Measurements from ENCODE around the gene MORF4L2.

Gene MORF4L2

DNA sequence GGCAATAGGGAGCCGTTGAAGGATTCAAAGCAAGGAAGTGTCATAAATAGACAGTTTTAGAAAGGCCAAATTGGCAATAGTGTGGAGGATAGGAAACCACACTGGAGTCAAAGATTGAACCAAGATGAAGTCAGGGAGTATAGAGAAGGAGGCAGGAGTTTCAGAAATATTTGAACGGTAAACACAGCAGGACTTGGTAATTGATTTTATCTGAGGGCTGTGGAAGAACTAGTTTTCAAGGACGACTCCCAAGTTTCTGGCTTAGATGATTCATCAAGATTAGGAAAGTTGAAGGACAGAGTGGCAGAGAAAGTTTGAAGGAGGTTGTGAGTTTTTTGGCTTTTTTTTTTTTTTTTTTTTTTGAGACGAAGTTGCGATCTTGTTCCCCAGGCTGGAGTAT, 12.7 kb upstream of the MORF4L2 start:
- ChIA-PET CTCF (no interaction called here), POLR2A (no interaction called here)
- H3K27ac ChIP-seq (ENCODE audit: insufficient read depth in 1 of 2, low read depth in 1 of 2, low read length in 2 of 2, poor library complexity in 1 of 2, severe bottlenecking in 2 of 2), result no peak overlapping the region
- DNase-seq, result no peak
- H3K4me1 ChIP-seq (ENCODE audit: control extremely low read depth in 1 of 4, control insufficient read depth in 4 of 4, insufficient read depth in 4 of 4, low read length in 3 of 4), result no peaks in the 10 kb centered on the region
- H3K9me3 ChIP-seq (ENCODE audit: control extremely low read depth in 1 of 5, control insufficient read depth in 4 of 5, insufficient read depth in 2 of 5, low read depth in 1 of 5, low read length in 4 of 5), result no peaks in the 10 kb centered on the region
- H3K4me3 ChIP-seq (ENCODE audit: control insufficient read depth in 1 of 7, extremely low read depth in 1 of 7, insufficient read depth in 4 of 7, low read depth in 2 of 7, low read length in 6 of 7), result no peak overlapping the region
- no peaks in the 10 kb centered on the region for H3K36me3 ChIP-seq (ENCODE audit: control insufficient read depth in 4 of 4, insufficient read depth in 4 of 4, low read length in 3 of 4)
- no peaks in the 10 kb centered on the region for H3K27me3 ChIP-seq (replicated peaks in 2 of 5; ENCODE audit: control insufficient read depth in 4 of 5, insufficient read depth in 5 of 5, low read length in 4 of 5)
- WGBS (ENCODE audit: insufficient coverage), result 87% methylated on average over 3 of the region's 5 CpGs

DNA sequence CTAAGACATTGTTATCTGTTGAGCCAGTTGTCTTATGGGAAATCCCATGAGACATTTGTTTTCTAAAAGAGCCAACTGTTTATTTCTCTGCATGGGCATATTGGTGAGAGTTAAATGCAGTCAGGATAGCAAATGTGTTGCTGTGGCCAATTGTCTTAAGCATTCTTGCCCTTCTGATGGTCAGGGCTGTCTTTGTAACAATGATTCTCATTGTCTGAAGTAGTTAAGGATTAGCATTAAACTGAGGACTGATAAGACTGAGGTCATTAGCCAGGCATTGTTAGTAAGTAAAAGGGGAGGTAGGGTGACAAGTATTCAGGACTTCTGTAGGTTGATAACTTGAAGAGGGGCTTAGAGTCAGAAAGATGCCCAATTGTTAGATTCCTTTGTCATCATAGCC, 11.2 kb upstream of the MORF4L2 start:
- Histone ChIP-seq H3K4me1 (ENCODE audit: control extremely low read depth in 1 of 4, control insufficient read depth in 4 of 4, insufficient read depth in 4 of 4, low read length in 3 of 4) (no peaks in the 10 kb centered on the region), H3K27me3 (replicated peaks in 2 of 5; ENCODE audit: control insufficient read depth in 4 of 5, insufficient read depth in 5 of 5, low read length in 4 of 5) (no peaks in the 10 kb centered on the region), H3K4me3 (ENCODE audit: control insufficient read depth in 1 of 7, extremely low read depth in 1 of 7, insufficient read depth in 4 of 7, low read depth in 2 of 7, low read length in 6 of 7) (no peak overlapping the region), H3K27ac (ENCODE audit: insufficient read depth in 1 of 2, low read depth in 1 of 2, low read length in 2 of 2, poor library complexity in 1 of 2, severe bottlenecking in 2 of 2) (no peak overlapping the region), H3K36me3 (ENCODE audit: control insufficient read depth in 4 of 4, insufficient read depth in 4 of 4, low read length in 3 of 4) (no peaks in the 10 kb centered on the region), H3K9me3 (ENCODE audit: control extremely low read depth in 1 of 5, control insufficient read depth in 4 of 5, insufficient read depth in 2 of 5, low read depth in 1 of 5, low read length in 4 of 5) (no peaks in the 10 kb centered on the region)
- ChIA-PET POLR2A (no interaction called here), CTCF (no interaction called here)
- no peak for DNase-seq

DNA sequence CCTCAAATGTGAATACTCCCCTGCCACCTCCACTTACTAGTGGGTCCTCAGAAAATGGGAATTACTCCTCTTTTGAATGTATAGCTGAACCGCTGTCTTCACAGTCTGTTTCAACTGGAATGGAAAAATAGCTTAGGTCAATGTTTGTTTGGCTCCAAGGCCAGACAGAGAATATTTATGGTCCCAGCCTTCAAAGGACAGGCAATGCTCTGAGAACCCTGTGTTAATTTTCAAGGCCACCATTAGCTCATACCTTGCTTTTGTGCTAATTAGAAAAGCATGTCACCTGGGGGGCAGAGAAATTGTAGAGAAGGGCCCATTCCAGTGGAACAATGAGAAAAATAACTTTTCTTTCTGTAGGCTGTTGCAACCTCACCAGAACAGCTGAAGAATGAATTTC, 4.6 kb upstream of the MORF4L2 start:
- Histone ChIP-seq H3K4me3 (ENCODE audit: control insufficient read depth in 1 of 7, extremely low read depth in 1 of 7, insufficient read depth in 4 of 7, low read depth in 2 of 7, low read length in 6 of 7) (no peak overlapping the region), H3K9me3 (ENCODE audit: control extremely low read depth in 1 of 5, control insufficient read depth in 4 of 5, insufficient read depth in 2 of 5, low read depth in 1 of 5, low read length in 4 of 5) (no peaks in the 10 kb centered on the region), H3K36me3 (ENCODE audit: control insufficient read depth in 4 of 4, insufficient read depth in 4 of 4, low read length in 3 of 4) (no peaks in the 10 kb centered on the region), H3K27me3 (replicated peaks in 2 of 5; ENCODE audit: control insufficient read depth in 4 of 5, insufficient read depth in 5 of 5, low read length in 4 of 5) (peaks cover 0 to 17% (median 0%) of the 10 kb centered on the region in 5 experiments), H3K27ac (ENCODE audit: insufficient read depth in 1 of 2, low read depth in 1 of 2, low read length in 2 of 2, poor library complexity in 1 of 2, severe bottlenecking in 2 of 2) (no peak overlapping the region), H3K4me1 (ENCODE audit: control extremely low read depth in 1 of 4, control insufficient read depth in 4 of 4, insufficient read depth in 4 of 4, low read length in 3 of 4) (peaks cover 0 to 7% (median 3%) of the 10 kb centered on the region in 4 experiments)
- DNase-seq, result no peak
- 91% methylated on average over 1 of the region's 1 CpG for WGBS (ENCODE audit: insufficient coverage)
- POLR2A ChIA-PET, result no interaction called here
- CTCF ChIA-PET, result interaction anchor here (1.9 kb wide), 1 partner anchor 125 kb away, joined by 4 read pairs; no protein-coding TSS in a partner anchor

DNA sequence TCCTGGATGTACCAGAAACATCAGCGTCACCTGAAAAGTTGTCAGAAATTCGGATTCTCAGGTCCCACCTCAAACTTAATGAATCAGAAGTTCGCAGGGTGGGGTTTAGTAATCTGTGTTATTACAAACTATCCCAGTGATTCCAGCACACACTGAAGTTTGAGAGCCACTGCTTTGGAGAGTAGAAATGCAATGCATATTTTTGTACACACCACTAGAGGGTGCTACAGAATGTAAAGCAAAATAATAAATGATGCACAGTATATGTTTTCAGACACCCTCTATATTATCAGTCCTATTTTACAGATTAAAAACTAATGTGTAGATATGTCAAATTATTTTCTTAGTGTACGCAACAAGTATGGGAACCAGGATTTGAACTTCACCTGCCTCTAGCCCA, 2.4 kb upstream of the MORF4L2 start:
- CTCF ChIA-PET, result interaction anchor here (1.0 to 1.2 kb wide), 2 partner anchors 23 kb away, joined by 3 to 4 read pairs; no protein-coding TSS in a partner anchor
- H3K27ac ChIP-seq (ENCODE audit: insufficient read depth in 1 of 2, low read depth in 1 of 2, low read length in 2 of 2, poor library complexity in 1 of 2, severe bottlenecking in 2 of 2), result no peak overlapping the region
- H3K4me1 ChIP-seq (ENCODE audit: control extremely low read depth in 1 of 4, control insufficient read depth in 4 of 4, insufficient read depth in 4 of 4, low read length in 3 of 4), result peaks cover 0 to 14% (median 9%) of the 10 kb centered on the region in 4 experiments
- peaks cover 0 to 6% (median 3%) of the 10 kb centered on the region in 4 experiments for H3K36me3 ChIP-seq (ENCODE audit: control insufficient read depth in 4 of 4, insufficient read depth in 4 of 4, low read length in 3 of 4)
- DNase-seq, result peak in 2 of 3 donors; percentile 46 to 53
- no peak overlapping the region for H3K4me3 ChIP-seq (ENCODE audit: control insufficient read depth in 1 of 7, extremely low read depth in 1 of 7, insufficient read depth in 4 of 7, low read depth in 2 of 7, low read length in 6 of 7)
- POLR2A ChIA-PET, result no interaction called here
- no peaks in the 10 kb centered on the region for H3K9me3 ChIP-seq (ENCODE audit: control extremely low read depth in 1 of 5, control insufficient read depth in 4 of 5, insufficient read depth in 2 of 5, low read depth in 1 of 5, low read length in 4 of 5)
- 80% methylated on average over 1 of the region's 4 CpGs for WGBS (ENCODE audit: insufficient coverage)
- peaks cover 0 to 17% (median 0%) of the 10 kb centered on the region in 5 experiments for H3K27me3 ChIP-seq (replicated peaks in 2 of 5; ENCODE audit: control insufficient read depth in 4 of 5, insufficient read depth in 5 of 5, low read length in 4 of 5)

DNA sequence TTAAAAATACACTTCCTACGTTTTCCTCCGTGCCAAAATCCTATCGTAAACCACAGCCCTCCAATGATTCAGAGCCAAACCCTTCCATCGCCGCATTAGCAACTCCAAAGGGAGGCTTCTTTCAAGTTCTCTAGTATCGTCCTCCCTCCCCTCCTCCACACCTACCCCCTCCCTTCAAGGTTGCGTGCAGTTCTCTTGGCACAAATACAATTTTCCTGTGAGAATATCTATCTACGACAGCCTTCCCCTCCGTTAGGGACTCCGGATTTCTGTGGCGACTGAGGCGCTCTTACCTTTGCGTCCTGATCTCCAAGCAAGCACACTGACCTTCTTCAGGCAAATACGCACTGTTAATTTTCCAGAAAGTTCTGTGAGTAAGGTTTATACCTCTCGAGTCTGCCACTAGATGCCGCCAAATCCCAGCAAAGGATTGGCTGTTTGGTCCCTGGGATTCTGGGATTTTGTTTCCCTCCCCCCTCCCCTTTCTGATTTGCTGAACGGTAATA, 1.2 kb upstream of the MORF4L2 start:
- peak; percentile 65 to 72 (median 68) for DNase-seq
- ChIA-PET POLR2A (no interaction called here), CTCF (interaction anchor here (0.7 to 1.0 kb wide), 3 partner anchors 24 to 137 kb away, joined by 3 to 4 read pairs (median 3); no protein-coding TSS in a partner anchor)
- peak overlapping the region; percentile 95 to 99 for H3K27ac ChIP-seq (ENCODE audit: insufficient read depth in 1 of 2, low read depth in 1 of 2, low read length in 2 of 2, poor library complexity in 1 of 2, severe bottlenecking in 2 of 2)
- peaks cover 0 to 17% (median 0%) of the 10 kb centered on the region in 5 experiments for H3K27me3 ChIP-seq (replicated peaks in 2 of 5; ENCODE audit: control insufficient read depth in 4 of 5, insufficient read depth in 5 of 5, low read length in 4 of 5)
- peak overlapping the region; percentile 50 to 94 (median 70) for H3K4me3 ChIP-seq (ENCODE audit: control insufficient read depth in 1 of 7, extremely low read depth in 1 of 7, insufficient read depth in 4 of 7, low read depth in 2 of 7, low read length in 6 of 7)
- WGBS (ENCODE audit: insufficient coverage), result 17% methylated on average over 14 of the region's 17 CpGs
- H3K4me1 ChIP-seq (ENCODE audit: control extremely low read depth in 1 of 4, control insufficient read depth in 4 of 4, insufficient read depth in 4 of 4, low read length in 3 of 4), result peaks cover 0 to 14% (median 9%) of the 10 kb centered on the region in 4 experiments
- no peaks in the 10 kb centered on the region for H3K9me3 ChIP-seq (ENCODE audit: control extremely low read depth in 1 of 5, control insufficient read depth in 4 of 5, insufficient read depth in 2 of 5, low read depth in 1 of 5, low read length in 4 of 5)
- peaks cover 0 to 11% (median 6%) of the 10 kb centered on the region in 4 experiments for H3K36me3 ChIP-seq (ENCODE audit: control insufficient read depth in 4 of 4, insufficient read depth in 4 of 4, low read length in 3 of 4)

DNA sequence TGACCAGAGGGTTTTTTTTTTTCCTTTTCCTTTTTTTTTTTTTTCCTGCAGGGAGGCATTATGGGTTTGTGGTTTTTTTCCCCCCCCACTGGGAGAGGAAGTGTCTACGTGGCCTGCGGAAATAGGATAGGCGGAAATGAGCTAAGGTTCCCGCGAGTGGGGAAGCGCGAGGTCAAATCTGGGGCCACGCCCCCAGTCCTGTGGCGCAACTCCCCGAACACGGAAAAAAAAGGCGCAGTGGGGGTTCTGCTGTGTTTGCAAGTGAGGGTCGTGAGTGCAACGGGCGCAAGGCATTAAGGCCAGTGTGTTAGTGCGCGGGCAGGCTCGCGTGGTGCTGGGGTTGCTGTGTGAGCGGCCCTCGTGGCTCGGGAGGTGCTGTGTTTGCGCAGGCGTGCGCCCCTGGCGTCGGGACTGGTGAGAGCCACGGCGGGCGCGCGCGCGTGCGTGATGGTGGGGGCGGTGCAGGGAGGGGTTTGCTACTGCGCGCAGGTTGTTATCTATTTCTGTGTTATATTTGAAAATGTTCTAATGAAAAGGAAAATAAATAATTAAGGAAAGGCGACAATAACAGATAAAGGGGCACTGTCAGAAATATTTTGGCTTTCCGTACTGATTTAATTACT, 685 bp upstream of the MORF4L2 start:
- Histone ChIP-seq H3K27ac (ENCODE audit: insufficient read depth in 1 of 2, low read depth in 1 of 2, low read length in 2 of 2, poor library complexity in 1 of 2, severe bottlenecking in 2 of 2) (peak overlapping the region; percentile 95 to 99), H3K27me3 (replicated peaks in 2 of 5; ENCODE audit: control insufficient read depth in 4 of 5, insufficient read depth in 5 of 5, low read length in 4 of 5) (peaks cover 0 to 17% (median 0%) of the 10 kb centered on the region in 5 experiments), H3K4me3 (ENCODE audit: control insufficient read depth in 1 of 7, extremely low read depth in 1 of 7, insufficient read depth in 4 of 7, low read depth in 2 of 7, low read length in 6 of 7) (peak overlapping the region; percentile 50 to 94 (median 70)), H3K36me3 (ENCODE audit: control insufficient read depth in 4 of 4, insufficient read depth in 4 of 4, low read length in 3 of 4) (peaks cover 0 to 12% (median 7%) of the 10 kb centered on the region in 4 experiments), H3K9me3 (ENCODE audit: control extremely low read depth in 1 of 5, control insufficient read depth in 4 of 5, insufficient read depth in 2 of 5, low read depth in 1 of 5, low read length in 4 of 5) (no peaks in the 10 kb centered on the region), H3K4me1 (ENCODE audit: control extremely low read depth in 1 of 4, control insufficient read depth in 4 of 4, insufficient read depth in 4 of 4, low read length in 3 of 4) (peaks cover 0 to 14% (median 9%) of the 10 kb centered on the region in 4 experiments)
- 22% methylated on average over 24 of the region's 40 CpGs for WGBS (ENCODE audit: insufficient coverage)
- peak; percentile 88 to 96 (median 92) for DNase-seq
- ChIA-PET CTCF (interaction anchor here (0.7 to 1.2 kb wide), 3 partner anchors 20 to 137 kb away, joined by 3 to 4 read pairs (median 3); no protein-coding TSS in a partner anchor), POLR2A (interaction anchor here (0.6 to 0.7 kb wide), 2 partner anchors 146 to 154 kb away, joined by 4 to 6 read pairs; no protein-coding TSS in a partner anchor)

DNA sequence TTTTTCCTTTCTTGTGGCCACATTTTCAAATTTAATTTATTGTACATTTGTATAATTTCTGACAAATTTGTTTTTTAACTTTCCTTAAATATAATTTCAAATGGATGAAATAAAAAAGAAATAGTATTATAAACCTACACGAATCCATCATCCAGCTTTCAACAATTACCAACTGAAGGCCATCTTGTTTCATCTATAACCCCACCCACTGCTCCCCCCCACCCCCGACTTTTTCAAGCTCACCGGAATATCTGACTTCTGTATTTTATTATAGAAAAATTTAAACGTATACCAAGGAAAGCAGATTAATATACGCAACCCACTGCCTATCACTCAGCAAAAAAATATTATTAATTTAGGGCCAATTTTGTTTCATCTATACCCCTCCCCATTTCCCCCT, 1.1 kb downstream of the MORF4L2 start:
- WGBS (ENCODE audit: insufficient coverage), result no CpG with 5 or more reads among the region's 5 CpGs
- ChIA-PET CTCF (no interaction called here), POLR2A (no interaction called here)
- DNase-seq, result peak; percentile 14 to 45 (median 28)
- no peaks in the 10 kb centered on the region for H3K9me3 ChIP-seq (ENCODE audit: control extremely low read depth in 1 of 5, control insufficient read depth in 4 of 5, insufficient read depth in 2 of 5, low read depth in 1 of 5, low read length in 4 of 5)
- peak overlapping the region in 6 of 7 experiments; percentile 70 to 89 (median 80) for H3K4me3 ChIP-seq (ENCODE audit: control insufficient read depth in 1 of 7, extremely low read depth in 1 of 7, insufficient read depth in 4 of 7, low read depth in 2 of 7, low read length in 6 of 7)
- peak overlapping the region; percentile 95 to 99 for H3K27ac ChIP-seq (ENCODE audit: insufficient read depth in 1 of 2, low read depth in 1 of 2, low read length in 2 of 2, poor library complexity in 1 of 2, severe bottlenecking in 2 of 2)
- H3K27me3 ChIP-seq (replicated peaks in 2 of 5; ENCODE audit: control insufficient read depth in 4 of 5, insufficient read depth in 5 of 5, low read length in 4 of 5), result peaks cover 0 to 12% (median 0%) of the 10 kb centered on the region in 5 experiments
- peaks cover 0 to 14% (median 9%) of the 10 kb centered on the region in 4 experiments for H3K4me1 ChIP-seq (ENCODE audit: control extremely low read depth in 1 of 4, control insufficient read depth in 4 of 4, insufficient read depth in 4 of 4, low read length in 3 of 4)
- H3K36me3 ChIP-seq (ENCODE audit: control insufficient read depth in 4 of 4, insufficient read depth in 4 of 4, low read length in 3 of 4), result peaks cover 0 to 19% (median 10%) of the 10 kb centered on the region in 4 experiments
